B cell (primary cell): Measurements from ENCODE around the gene MYO5C. TPM values are rescaled to one million over a fixed set of nuclear protein-coding genes. Genes with fewer than 3 reads are reported as not detected.

Experiments
- ATAC-seq: fragments of 200-7000 bp; cut with Tn5 transposase; one replicate; pipeline ENCODE4 v1.10.0; 2021; ENCODE audit warnings: low read depth, mild to moderate bottlenecking, moderate number of reproducible peaks, moderate library complexity
- CTCF ChIA-PET: fragments of 350-600 bp; sonication (Branson Sonifier 250); formaldehyde crosslinking; loops from one replicate; lab custom pipeline; 2021; ENCODE audit warnings: antibody characterized with exemption, inconsistent platforms; lab: Charles Lee
- POLR2A ChIA-PET: fragments of 350-600 bp; sonication (Branson Sonifier 250); formaldehyde crosslinking; loops from one replicate; lab custom pipeline; 2021; ENCODE audit warnings: antibody characterized with exemption; lab: Charles Lee
- DNase-seq: peaks from one replicate; pipeline ENCODE4 v3.0.0; 2013
- H2AFZ ChIP-seq: 2 replicates; pipeline ENCODE4 v1.6.1; 2012; ENCODE audit warnings: mild to moderate bottlenecking, low read depth, low read length; ENCODE audit not compliant: insufficient read depth, poor library complexity, severe bottlenecking
- H3K27ac ChIP-seq, 2 donors: 1 replicate in 1 of 2; 2 replicates in 1 of 2; pipeline ENCODE4 v1.5.1; 2012 to 2013; ENCODE audit warnings: low read length in 2 of 2, mild to moderate bottlenecking in 2 of 2, moderate library complexity in 1 of 2
- H3K27me3 ChIP-seq, 4 experiments: fragments of 200-600 bp in 1 of 4; sonication (generic) in 1 of 4; replicated peaks in 1 of 4; 1 replicate in 2 of 4; 2 replicates in 2 of 4; pipeline versions ENCODE4 v1.6.1 to v1.7.0; 2013 to 2016; ENCODE audit warnings: low read length in 3 of 4, mild to moderate bottlenecking in 2 of 4, mixed read lengths in 1 of 4, moderate library complexity in 1 of 4; ENCODE audit not compliant: insufficient read depth in 4 of 4, control insufficient read depth in 3 of 4; ENCODE audit errors: control extremely low read depth in 1 of 4
- H3K36me3 ChIP-seq, 2 experiments: replicated peaks in 1 of 2; 1 replicate in 1 of 2; 2 replicates in 1 of 2; pipeline versions ENCODE4 v1.6.1 to v1.7.1; 2013; ENCODE audit warnings: low read length in 1 of 2; ENCODE audit not compliant: insufficient read depth in 2 of 2, control insufficient read depth in 1 of 2; ENCODE audit errors: control extremely low read depth in 1 of 2, extremely low read depth in 1 of 2
- H3K4me1 ChIP-seq, 2 donors: fragments of 200-600 bp in 1 of 2; sonication (generic) in 1 of 2; 1 replicate in 1 of 2; 2 replicates in 1 of 2; pipeline versions ENCODE4 v1.5.1 to v1.6.1; 2013 to 2017; ENCODE audit warnings: low read length in 2 of 2; ENCODE audit not compliant: control insufficient read depth in 2 of 2, insufficient read depth in 2 of 2
- H3K4me2 ChIP-seq: replicated peaks from 2 replicates; pipeline ENCODE3; 2012; ENCODE audit warnings: mild to moderate bottlenecking, low read depth, low read length; ENCODE audit not compliant: poor library complexity, severe bottlenecking
- H3K4me3 ChIP-seq, 5 experiments: fragments of 200-600 bp in 1 of 5; sonication (generic) in 1 of 5; 1 replicate in 3 of 5; 2 replicates in 2 of 5; pipeline versions ENCODE4 v1.5.1 to v1.7.0; 2011 to 2016; ENCODE audit warnings: low read length in 4 of 5, mild to moderate bottlenecking in 4 of 5, low read depth in 2 of 5, control low read depth in 1 of 5, moderate library complexity in 1 of 5; ENCODE audit not compliant: insufficient read depth in 1 of 5; ENCODE audit errors: control extremely low read depth in 1 of 5, extremely low read depth in 1 of 5
- H3K79me2 ChIP-seq: fragments of 200-600 bp; sonication (generic); one replicate; pipeline ENCODE4 v1.6.0; 2016; ENCODE audit warnings: low read length; ENCODE audit not compliant: control insufficient read depth, insufficient read depth
- H3K9ac ChIP-seq: fragments of 200-600 bp; sonication (generic); 2 replicates; pipeline ENCODE4 v1.6.1; 2017; ENCODE audit warnings: mild to moderate bottlenecking, low read length, moderate library complexity
- H3K9me3 ChIP-seq, 3 donors: one replicate each; pipeline versions ENCODE4 v1.6.1 to v1.7.1; 2013; ENCODE audit warnings: low read length in 2 of 3; ENCODE audit not compliant: control insufficient read depth in 2 of 3, insufficient read depth in 1 of 3; ENCODE audit errors: control extremely low read depth in 1 of 3
- H4K20me1 ChIP-seq: 2 replicates; pipeline ENCODE4 v1.6.0; 2012; ENCODE audit warnings: mild to moderate bottlenecking, low read length; ENCODE audit not compliant: insufficient read depth, control insufficient read depth, poor library complexity, severe bottlenecking
- H3K27ac Mint-ChIP-seq: one replicate; pipeline ENCODE4 v1.8.0; 2021; ENCODE audit warnings: mixed read lengths
- H3K27me3 Mint-ChIP-seq: one replicate; pipeline ENCODE4 v1.8.0; 2021; ENCODE audit warnings: mixed read lengths
- H3K4me1 Mint-ChIP-seq: one replicate; pipeline ENCODE4 v1.8.0; 2021; ENCODE audit warnings: mixed read lengths
- H3K4me3 Mint-ChIP-seq: one replicate; pipeline ENCODE4 v1.8.0; 2021; ENCODE audit warnings: mixed read lengths
- H3K9me3 Mint-ChIP-seq: one replicate; pipeline ENCODE4 v1.8.0; 2022; ENCODE audit warnings: mixed read lengths; ENCODE audit not compliant: insufficient read depth
- EZH2 ChIP-seq: IDR thresholded peaks from 2 replicates; pipeline ENCODE4 v1.6.1; 2012; ENCODE audit warnings: borderline replicate concordance, low read depth, mild to moderate bottlenecking, moderate library complexity, low read length; ENCODE audit not compliant: insufficient read depth, poor library complexity, severe bottlenecking
- WGBS: methylation state at CpG from one replicate; pipeline ENCODE4 v1.1.5; 2013; ENCODE audit warnings: missing lambda C conversion rate; ENCODE audit not compliant: insufficient coverage; 5-methylcytosine and 5-hydroxymethylcytosine counted together
- intact Hi-C: fragments of 100-400 bp; cut with micrococcal nuclease; formaldehyde crosslinking; loops from one replicate; pipeline ENCODE4 v1.10.0; 2022
- polyA plus RNA-seq: library from polyadenylated mRNA; depleted of rRNA; stranded (reverse); fragments of >200 nt; gene quantifications from 2 replicates; pipeline ENCODE4 v1.2.3, GENCODE V29; 2012
- total RNA-seq, 2 donors: library from RNA; stranded (reverse); fragments of 120-200 nt in 1 of 2; gene quantifications; 1 replicate in 1 of 2; 2 replicates in 1 of 2; pipeline versions ENCODE4 v1.2.3 to v1.2.4, GENCODE V29; 2013 to 2022
- TF ChIP-seq, protein P1 (sequence below): fragments of 200-600 bp; IDR thresholded peaks from one replicate; pipeline ENCODE4 v1.8.0; 2022; ENCODE audit warnings: antibody characterized with exemption, mild to moderate bottlenecking

MYO5C gene
- total and polyA plus RNA-seq, 2 donors (not counting 1 experiment from before 2014, with no cell fraction given): 0.54 to 4.5 TPM

DNA sequence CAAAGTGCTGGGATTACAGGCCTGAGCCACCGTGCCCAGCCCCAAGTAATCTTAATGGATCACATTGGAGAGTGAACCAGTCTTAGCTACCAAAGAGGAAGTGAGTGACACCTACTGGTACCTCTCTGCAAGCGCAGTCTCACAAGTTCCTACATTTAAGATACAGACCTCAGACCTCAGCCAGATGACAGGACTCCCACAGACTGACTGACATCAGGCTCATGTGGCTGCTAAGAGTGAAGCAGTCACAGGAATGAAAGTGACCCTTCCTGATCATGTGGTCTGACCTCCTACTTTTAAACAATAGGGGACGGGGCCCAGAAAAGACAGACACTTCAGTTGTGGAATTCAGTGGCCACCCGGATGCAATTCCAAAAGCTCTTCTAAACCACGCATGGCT lies 68.1 kb downstream of the MYO5C start:
- H3K4me3 Mint-ChIP-seq: peak overlapping the region; percentile 30
- ATAC-seq: peak; percentile 71
- no peak for TF ChIP-seq EZH2
- TF ChIP-seq, protein P1, sequence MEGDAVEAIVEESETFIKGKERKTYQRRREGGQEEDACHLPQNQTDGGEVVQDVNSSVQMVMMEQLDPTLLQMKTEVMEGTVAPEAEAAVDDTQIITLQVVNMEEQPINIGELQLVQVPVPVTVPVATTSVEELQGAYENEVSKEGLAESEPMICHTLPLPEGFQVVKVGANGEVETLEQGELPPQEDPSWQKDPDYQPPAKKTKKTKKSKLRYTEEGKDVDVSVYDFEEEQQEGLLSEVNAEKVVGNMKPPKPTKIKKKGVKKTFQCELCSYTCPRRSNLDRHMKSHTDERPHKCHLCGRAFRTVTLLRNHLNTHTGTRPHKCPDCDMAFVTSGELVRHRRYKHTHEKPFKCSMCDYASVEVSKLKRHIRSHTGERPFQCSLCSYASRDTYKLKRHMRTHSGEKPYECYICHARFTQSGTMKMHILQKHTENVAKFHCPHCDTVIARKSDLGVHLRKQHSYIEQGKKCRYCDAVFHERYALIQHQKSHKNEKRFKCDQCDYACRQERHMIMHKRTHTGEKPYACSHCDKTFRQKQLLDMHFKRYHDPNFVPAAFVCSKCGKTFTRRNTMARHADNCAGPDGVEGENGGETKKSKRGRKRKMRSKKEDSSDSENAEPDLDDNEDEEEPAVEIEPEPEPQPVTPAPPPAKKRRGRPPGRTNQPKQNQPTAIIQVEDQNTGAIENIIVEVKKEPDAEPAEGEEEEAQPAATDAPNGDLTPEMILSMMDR: peak; percentile 85
- H3K27me3 ChIP-seq: no peaks in the 10 kb centered on the region
- no peaks in the 10 kb centered on the region for H3K9me3 Mint-ChIP-seq
- no peak overlapping the region for H3K4me3 ChIP-seq
- H3K27me3 Mint-ChIP-seq: no peaks in the 10 kb centered on the region
- intact Hi-C loops: loop anchor here (1.0 to 5.0 kb wide), 8 partner anchors 8 to 495 kb away; no protein-coding TSS in a partner anchor
- H3K27ac ChIP-seq: peak overlapping the region; percentile 62 to 97
- peaks cover 57 to 88% of the 10 kb centered on the region in 2 donors for H3K4me1 ChIP-seq
- H3K9ac ChIP-seq: no peak overlapping the region
- H3K9me3 ChIP-seq: no peaks in the 10 kb centered on the region
- H3K4me1 Mint-ChIP-seq: peaks cover 70% of the 10 kb centered on the region
- peak overlapping the region; percentile 13 for H3K4me2 ChIP-seq
- CTCF ChIA-PET: interaction anchor here (0.5 to 24.5 kb wide), 33 partner anchors 8 to 599 kb away, joined by 3 to 512 read pairs (median 6); no protein-coding TSS in a partner anchor
- peak; percentile 90 for DNase-seq
- H3K36me3 ChIP-seq: no peaks in the 10 kb centered on the region
- no peaks in the 10 kb centered on the region for H4K20me1 ChIP-seq
- H3K79me2 ChIP-seq: peaks cover 13% of the 10 kb centered on the region
- H2AFZ ChIP-seq: no peak overlapping the region
- 0% methylated on average over 1 of the region's 5 CpGs for WGBS
- POLR2A ChIA-PET: interaction anchor here (0.7 to 4.4 kb wide), 12 partner anchors 8 to 294 kb away, joined by 3 to 34 read pairs (median 7); no protein-coding TSS in a partner anchor
- H3K27ac Mint-ChIP-seq: peak overlapping the region; percentile 96

DNA sequence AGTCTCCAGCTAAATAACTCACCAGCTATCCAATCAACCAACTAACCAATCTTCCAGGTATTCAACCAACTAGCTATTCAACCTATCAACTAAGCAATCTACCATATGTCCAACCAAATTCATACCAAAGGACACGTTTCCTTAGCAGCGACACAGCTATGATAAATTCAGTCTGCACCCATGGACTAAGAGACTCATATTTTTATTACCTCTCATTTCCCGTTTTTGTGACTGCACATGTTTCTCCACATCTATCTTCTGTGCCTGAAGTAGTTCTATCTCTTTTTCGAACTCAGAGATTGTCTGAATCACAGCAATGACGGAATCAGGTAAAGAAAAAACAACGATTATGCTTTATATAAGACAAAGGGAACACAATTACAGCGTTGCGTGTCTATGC lies 70.4 kb downstream of the MYO5C start:
- no peaks in the 10 kb centered on the region for H3K9me3 ChIP-seq
- peak; percentile 32 for DNase-seq
- H3K79me2 ChIP-seq: peaks cover 23% of the 10 kb centered on the region
- peak overlapping the region; percentile 23 to 30 for H3K27ac ChIP-seq
- H4K20me1 ChIP-seq: no peaks in the 10 kb centered on the region
- H3K36me3 ChIP-seq: no peaks in the 10 kb centered on the region
- ATAC-seq: no peak
- peak overlapping the region; percentile 91 for H3K27ac Mint-ChIP-seq
- peak overlapping the region; percentile 15 for H3K4me2 ChIP-seq
- H3K4me3 Mint-ChIP-seq: peak overlapping the region; percentile 64
- CTCF ChIA-PET: interaction anchor here (0.9 to 24.5 kb wide), 12 partner anchors 10 to 510 kb away, joined by 3 to 512 read pairs (median 12); no protein-coding TSS in a partner anchor
- no peaks in the 10 kb centered on the region for H3K27me3 ChIP-seq
- no peaks in the 10 kb centered on the region for H3K9me3 Mint-ChIP-seq
- TF ChIP-seq, protein P1: no peak
- TF ChIP-seq EZH2: no peak
- intact Hi-C loops: loop anchor here (5.0 kb wide), 2 partner anchors 243 to 493 kb away; no protein-coding TSS in a partner anchor
- H3K4me1 Mint-ChIP-seq: peaks cover 72% of the 10 kb centered on the region
- H3K4me1 ChIP-seq: peaks cover 54 to 88% of the 10 kb centered on the region in 2 donors
- H3K4me3 ChIP-seq: no peak overlapping the region
- no peak overlapping the region for H2AFZ ChIP-seq
- no peaks in the 10 kb centered on the region for H3K27me3 Mint-ChIP-seq
- POLR2A ChIA-PET: no interaction called here
- WGBS: 82% methylated on average over 8 of the region's 8 CpGs
- no peak overlapping the region for H3K9ac ChIP-seq
